Occipital lobe (tissue), 2 donors: ENCODE data around the gene PRSS8. TPM values are rescaled to one million over a fixed set of nuclear protein-coding genes. Genes with fewer than 3 reads are reported as not detected.
A peak's percentile ranks its signal among the peaks of the same experiment; 100 is the strongest.
"Not testable (repeated sequence)": the region's sequence is repeated elsewhere in the genome, so short reads cannot be mapped to it uniquely, and the experiment has no call there.

Experiments
- DNase-seq: peaks from one replicate; lab custom pipeline; 2025; lab: John Stamatoyannopoulos, UW
- total RNA-seq: library from RNA; depleted of rRNA; stranded (reverse); fragments of >200 nt; gene quantifications from one replicate; pipeline ENCODE4 v1.2.3, GENCODE V29; 2014

PRSS8 gene
- total RNA-seq, result not detected

DNA sequence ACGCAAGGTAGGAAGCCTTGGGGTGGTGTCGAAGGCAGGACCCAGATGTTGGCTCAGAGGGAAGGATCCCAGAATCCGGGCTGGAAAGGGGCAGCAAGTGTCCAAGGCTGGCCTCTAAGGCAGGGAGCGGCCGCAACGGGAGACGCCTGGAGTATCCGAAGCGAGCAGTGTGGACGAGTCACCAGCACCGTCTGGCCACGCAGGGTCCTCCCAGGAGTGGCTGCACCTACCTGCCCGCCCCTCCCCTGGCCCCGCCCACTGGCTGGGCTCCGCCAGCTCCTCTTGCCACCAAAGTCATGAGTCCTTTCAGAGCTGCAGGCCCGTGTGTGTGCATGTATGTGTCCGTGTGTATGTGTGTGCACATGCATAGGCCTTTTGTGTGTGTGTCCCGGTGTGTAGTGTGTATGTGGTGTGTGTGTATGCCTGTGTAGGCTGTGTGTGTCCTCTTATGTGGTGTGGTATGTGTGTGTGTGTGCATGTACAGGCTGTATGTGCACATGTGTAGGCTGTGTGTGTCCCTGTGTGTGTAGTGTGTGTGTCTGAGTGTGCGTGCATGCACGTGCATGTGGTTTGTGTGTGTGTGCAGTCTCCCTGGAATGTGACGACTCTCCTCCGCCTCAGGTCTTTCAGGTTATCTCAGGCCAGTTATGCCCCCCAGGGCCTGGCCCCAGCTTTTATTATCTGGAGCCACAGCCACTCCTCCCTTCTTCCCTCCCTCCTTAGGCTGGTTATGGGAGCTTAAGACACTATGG lies at the start of gene PRSS8:
TSS of gene PRSS8 (minus strand) at position 193 of the 752 bp plus-strand sequence. CDS start 229 bp downstream, outside the sequence.
- no peak for DNase-seq

DNA sequence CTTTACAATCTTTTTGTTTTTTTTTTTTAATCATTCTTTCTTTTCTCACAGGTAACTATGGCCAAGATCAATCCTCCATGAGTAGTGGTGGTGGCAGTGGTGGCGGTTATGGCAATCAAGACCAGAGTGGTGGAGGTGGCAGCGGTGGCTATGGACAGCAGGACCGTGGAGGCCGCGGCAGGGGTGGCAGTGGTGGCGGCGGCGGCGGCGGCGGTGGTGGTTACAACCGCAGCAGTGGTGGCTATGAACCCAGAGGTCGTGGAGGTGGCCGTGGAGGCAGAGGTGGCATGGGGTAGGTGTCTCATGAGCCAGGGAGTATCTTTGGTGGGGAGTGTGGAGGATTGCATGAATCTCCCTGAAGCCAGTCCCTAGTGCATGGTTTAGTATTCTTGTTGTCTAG lies 49.4 kb upstream of the PRSS8 start:
- no peak for DNase-seq

DNA sequence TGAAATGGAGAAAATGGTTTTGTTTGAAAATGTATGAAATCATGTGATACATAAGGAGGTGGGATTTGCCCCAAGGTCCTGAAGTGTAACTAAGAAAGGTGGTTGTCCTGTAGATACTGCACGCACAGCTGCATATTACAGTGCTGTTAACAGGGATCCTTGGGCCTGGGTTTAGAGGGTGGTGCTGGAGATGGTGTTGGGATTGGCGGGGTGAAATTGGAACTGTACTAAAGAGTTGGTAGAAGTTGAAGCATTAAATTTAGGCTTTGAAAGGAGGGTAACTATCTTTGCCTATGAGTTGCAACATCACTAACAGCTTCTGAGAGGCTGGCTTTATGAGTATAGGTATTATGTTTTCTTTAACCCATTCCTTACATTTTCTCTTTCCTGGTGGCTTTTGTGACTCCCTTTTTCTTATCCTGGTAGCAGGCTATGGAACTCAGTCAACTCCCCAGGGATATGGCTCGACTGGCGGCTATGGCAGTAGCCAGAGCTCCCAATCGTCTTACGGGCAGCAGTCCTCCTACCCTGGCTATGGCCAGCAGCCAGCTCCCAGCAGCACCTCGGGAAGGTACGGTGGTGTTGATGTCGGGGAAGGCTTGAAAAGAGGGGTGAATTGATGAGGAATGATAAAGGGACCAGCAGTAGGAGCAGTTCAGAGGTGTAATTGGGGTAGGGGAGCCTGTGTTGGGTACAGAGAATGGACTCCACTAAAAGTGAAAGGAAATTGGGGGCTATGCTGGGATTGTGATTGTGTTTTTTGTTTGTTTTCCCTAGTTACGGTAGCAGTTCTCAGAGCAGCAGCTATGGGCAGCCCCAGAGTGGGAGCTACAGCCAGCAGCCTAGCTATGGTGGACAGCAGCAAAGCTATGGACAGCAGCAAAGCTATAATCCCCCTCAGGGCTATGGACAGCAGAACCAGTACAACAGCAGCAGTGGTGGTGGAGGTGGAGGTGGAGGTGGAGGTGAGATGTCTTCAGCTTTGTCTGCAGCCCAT lies 48.2 kb upstream of the PRSS8 start:
- no peak for DNase-seq

DNA sequence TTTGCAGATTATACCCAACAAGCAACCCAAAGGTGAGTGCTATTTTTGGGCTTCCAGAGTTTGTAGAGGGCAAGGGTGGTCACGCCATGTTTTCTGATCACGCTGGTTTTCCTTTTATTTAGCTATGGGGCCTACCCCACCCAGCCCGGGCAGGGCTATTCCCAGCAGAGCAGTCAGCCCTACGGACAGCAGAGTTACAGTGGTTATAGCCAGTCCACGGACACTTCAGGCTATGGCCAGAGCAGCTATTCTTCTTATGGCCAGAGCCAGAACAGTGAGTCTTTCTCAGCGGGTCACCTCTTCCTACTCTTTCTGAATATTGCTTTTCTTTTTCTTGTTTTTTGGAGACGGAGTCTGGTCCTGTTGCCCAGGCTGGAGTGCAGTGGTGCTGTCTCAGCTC lies 46.9 kb upstream of the PRSS8 start:
- DNase-seq, result no peak

- no peak for DNase-seq
These were observed 45.7 kb upstream of the PRSS8 start for GRCh38 chr16:31181102-31181830.

GRCh38 chr16:31179747-31180459 lies 44.4 kb upstream of the PRSS8 start, which contains the start of gene FUS:
Gene FUS (plus strand): TSS chr16:31180139. CDS start chr16:31180215, 76 bp downstream.
- DNase-seq, result peak; percentile 86

- DNase-seq, result no peak
These were observed 43.8 kb upstream of the PRSS8 start for GRCh38 chr16:31179219-31179746.

DNA sequence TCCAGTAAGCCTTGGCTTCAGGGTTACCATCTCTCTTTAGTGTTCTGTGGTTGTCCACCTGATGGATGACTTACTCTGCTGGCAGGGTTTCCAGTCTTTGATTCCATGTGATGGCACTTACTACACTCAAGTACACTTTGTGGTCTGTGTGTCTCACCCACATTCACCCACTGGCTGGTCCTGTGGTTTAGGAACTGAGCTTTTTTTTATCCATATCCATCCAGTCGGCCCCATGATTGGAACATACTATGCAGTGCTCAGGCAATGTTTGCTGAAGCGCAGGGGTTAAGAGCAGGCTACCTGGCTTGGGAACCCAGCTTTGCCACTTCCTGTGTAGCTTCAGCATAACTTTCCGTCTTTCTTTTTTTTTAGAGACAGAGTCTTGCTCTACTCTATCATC lies 41.6 kb upstream of the PRSS8 start:
- DNase-seq, result no peak

DNA sequence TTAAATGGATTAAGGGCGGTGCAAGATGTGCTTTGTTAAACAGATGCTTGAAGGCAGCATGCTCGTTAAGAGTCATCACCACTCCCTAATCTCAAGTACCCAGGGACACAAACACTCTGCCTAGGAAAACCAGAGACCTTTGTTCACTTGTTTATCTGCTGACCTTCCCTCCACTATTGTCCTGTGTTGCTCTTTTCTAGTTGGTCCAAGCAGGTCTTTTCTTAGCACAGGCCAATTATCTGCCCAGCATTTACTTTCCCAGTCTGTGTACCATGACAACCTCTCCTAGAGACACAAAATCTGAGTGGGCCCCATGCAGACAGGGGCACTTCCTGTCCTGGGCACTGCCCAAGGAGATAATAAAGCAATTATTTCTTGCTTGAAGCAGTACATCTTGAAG lies 34.5 kb upstream of the PRSS8 start:
- DNase-seq, result not testable (repeated sequence)

- no peak for DNase-seq
These were observed 33.3 kb upstream of the PRSS8 start for GRCh38 chr16:31168848-31169247.

- DNase-seq, result no peak
These were observed 31.8 kb upstream of the PRSS8 start for GRCh38 chr16:31167315-31167714.

- no peak for DNase-seq
These were observed 21.6 kb upstream of the PRSS8 start for GRCh38 chr16:31157136-31157535.

DNA sequence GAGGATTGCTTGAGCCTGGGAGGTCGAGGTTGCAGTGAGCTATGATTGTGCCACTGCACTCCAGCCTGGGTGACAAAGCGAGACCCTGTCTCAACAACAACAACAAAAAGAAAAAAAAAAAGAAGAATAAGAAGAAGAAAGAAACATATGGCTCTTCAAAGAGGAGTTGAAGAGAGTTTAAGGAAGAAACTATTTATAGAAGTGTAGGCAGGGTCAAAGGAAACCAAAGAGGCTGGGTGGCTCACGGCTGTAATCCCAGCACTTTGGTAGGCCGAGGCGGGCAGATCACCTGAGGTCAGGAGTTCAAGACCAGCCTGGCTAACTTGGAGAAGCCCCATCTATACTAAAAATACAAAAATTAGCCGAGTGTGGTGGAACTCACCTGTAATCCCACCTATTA lies 15.4 kb upstream of the PRSS8 start:
- not testable (repeated sequence) for DNase-seq

GRCh38 chr16:31149894-31150890 lies 14.7 kb upstream of the PRSS8 start, which contains the start of gene PRSS36:
Gene PRSS36 (minus strand): TSS chr16:31150066. CDS start chr16:31150035, 31 bp downstream.
- DNase-seq, result no peak

- no peak for DNase-seq
These were observed 13.8 kb upstream of the PRSS8 start for GRCh38 chr16:31149332-31149731.

- DNase-seq, result no peak
These were observed 13.4 kb upstream of the PRSS8 start for GRCh38 chr16:31148896-31149295.

DNA sequence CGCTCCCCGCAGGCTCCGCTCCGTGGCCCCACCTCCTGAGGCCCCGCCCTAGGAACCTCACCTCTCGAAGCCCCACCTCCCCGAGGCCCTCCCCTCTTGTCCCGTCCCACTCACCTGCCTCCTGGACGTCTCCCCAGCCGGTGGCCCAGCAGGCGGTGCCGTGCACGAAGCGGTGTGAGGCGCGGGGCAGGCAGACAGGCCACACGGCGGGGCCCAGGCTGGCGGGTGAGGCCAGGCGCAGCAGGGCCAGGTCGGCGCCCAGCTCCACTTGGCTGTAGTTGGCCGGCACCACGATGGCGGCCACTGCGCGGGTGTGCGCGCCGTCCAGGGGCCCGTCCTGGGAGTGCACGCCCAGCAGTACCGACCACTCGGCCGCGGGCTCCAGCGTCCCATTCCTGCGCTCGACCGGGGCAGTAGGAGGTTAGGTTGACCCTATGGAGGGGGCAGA lies 12.8 kb upstream of the PRSS8 start:
- no peak for DNase-seq

DNA sequence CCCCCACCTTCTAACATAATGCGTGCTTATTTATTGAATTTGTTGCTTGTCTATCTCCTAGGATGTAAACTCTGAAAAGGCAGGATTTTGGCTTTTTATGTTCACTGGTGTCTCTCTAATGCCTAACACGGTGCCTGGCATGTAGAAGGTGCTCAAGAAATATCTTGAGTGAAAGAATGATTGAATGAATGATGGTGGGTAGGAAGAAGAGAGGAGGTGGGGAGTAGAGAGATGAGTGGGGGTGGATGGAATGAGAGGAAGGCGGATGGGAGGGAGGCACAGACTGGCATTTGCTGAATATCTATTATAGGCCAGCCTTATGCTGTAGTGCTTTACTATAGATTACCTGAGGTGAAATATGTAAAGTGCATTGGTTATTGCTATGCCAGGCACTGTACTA lies 12.0 kb upstream of the PRSS8 start:
- no peak for DNase-seq

- DNase-seq, result no peak
These were observed 10.0 kb upstream of the PRSS8 start for GRCh38 chr16:31145398-31145990.
